ENCODE measurements around the gene SETD5.

DNA sequence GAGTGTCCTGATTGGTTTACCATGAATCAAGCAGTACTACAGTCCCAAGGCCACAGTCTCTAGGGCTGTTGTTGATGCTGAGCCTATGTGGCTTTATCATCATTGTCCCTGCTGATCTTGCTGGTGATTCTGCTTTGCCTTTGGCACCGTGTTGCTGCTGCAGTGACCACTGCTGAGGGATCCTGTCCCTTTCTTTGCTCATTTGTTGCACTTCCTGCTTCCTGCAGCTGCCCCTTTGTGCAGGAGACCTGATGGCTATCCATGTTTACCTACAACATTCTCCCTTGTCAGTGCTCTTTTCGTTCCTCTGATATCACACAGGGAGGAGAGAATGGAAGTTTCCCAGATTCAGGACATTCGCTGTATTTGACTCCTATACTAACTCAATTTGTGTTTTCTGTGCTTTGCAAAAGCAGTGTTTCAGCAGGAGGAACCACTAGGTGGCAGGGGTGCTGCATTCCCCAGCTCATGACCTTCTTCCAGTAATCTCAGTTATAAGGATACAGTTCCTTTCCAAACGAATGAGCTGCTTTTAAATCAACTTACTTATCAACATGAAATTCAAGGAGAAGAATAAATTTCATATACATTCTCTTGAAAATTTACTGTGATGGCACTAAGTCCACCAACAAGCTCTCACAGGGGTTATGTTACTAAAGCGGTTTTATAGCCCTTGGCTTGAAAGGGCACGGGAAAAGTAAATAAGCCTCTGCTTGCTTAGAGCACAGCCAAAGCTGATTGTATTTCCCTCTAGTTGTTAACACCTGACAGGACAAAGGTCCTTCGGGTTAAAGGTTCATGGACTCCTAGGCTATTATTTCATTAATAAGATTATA, 44.3 kb upstream of the SETD5 start:
- TF ChIP-seq CTCF (IDR thresholded peaks at IDR 0.05; ENCODE audit: borderline replicate concordance, extremely low read depth, low read length, poor library complexity, severe bottlenecking) (peak; percentile 88), EZH2 (IDR thresholded peaks at IDR 0.05; ENCODE audit: borderline replicate concordance, low read depth, low read length, severe bottlenecking) (no peak)

Data from DND-41 (cell line).